Stimulated activated CD4-positive, alpha-beta T cell treated with anti-CD3 and anti-CD28 coated beads, Interleukin-12 subunit alpha, Interleukin-12 subunit beta, amount 100 ng/mL, for 48 hours (primary cell): ENCODE measurements around the gene IDI1.
"Not testable (repeated sequence)": the region's sequence is repeated elsewhere in the genome, so short reads cannot be mapped to it uniquely, and the experiment has no call there.

ENCODE experiments used
- DNase-seq, 3 donors: peaks; one replicate each; pipeline ENCODE4 v3.0.0-alpha.2; 2020; ENCODE audit warnings: low read depth in 2 of 3, low spot score in 1 of 3

IDI1 gene

DNA sequence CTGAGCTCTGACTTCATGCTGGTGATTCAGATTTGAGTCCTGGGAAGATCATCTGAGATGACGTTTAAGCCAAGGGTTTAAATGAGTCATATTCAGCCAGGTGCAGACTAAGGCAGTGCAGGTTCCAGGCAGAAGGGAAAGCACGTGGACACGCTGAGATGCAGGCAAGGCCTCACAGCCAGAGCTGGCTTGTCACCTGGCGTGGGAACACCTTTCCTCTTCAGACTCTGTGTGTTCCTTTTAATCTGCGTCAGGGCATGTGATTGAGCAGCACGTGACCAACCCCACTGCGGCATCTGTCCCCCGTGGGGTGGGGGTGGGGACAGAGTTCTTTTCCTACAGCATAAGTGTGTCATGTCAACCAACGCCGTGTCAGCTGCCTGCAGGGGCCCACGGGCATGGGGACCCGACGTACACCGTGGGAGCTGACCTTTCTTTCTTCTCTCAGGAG is 12.6 kb downstream of the IDI1 start:
- DNase-seq, result no peak

- no peak for DNase-seq
Observed at GRCh38 chr10:1035201-1035600, 13.7 kb downstream of the IDI1 start.

GRCh38 chr10:1034758-1035157 is 14.2 kb downstream of the IDI1 start:
- DNase-seq, result no peak

DNA sequence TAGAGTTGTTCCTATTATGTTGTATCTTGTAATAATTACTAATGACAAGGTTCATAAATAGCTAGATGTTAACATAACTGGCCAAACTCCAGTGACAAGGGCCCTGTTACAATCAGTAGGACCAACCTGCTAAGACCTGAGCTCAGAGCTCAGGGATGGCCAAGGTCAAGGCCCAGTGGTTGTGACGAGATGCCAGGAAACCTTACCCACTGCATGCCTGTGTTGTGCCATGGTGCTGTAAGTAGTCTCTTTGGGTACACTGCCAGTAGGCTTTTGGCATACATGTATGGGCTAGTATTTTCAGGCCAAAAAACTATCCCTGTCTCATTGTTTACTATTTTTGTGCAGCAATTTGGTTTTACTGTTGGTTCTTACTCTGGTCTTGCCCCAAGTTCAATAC is 15.3 kb downstream of the IDI1 start:
- DNase-seq, result no peak

- DNase-seq, result no peak
Observed at GRCh38 chr10:1029838-1030237, 19.1 kb downstream of the IDI1 start.

- no peak for DNase-seq
Observed at GRCh38 chr10:1026578-1026977, 22.3 kb downstream of the IDI1 start.

DNA sequence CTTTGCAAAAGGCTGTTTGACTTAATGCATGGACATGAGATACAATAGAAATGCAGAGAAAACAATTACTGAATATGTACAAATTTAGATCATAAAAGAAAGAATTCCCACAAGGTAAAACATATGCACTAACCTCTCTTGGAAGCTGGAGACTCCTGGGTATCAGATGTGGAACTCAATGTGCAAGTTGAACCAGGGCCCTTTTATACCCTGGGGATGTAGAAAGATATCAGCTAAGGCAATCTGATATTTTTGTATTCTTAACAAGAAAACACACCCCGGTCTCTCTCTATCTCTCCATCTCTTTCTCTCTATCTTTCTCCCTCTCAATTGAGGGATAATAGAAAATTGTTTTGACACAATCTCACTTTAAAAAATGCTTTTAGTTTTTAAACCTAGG is 23.2 kb downstream of the IDI1 start, which contains the start of gene IDI2:
TSS of gene IDI2 (minus strand) at position 177 of the 400 bp plus-strand sequence. CDS start 1,136 bp downstream, outside the sequence.
- no peak for DNase-seq

DNA sequence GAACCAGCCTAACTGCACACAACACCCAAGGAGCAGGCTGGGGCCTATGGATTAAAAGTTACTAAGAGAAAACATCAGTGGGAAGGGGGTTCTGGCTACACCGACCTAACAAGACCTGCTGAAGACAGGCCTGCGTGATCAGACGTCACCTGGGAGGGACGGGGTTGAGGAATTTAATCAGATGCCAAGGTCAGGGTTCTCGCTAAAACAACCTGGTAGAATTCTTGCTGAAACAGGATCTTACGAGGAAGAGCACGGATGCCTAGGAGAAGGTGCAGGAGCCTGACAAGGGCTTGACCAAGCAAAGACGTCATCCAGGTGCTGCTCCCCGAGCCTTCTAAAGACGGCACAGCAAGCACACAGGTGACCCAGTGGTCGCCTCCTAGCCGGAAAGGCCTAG is 24.8 kb downstream of the IDI1 start:
- no peak for DNase-seq

- DNase-seq, result no peak
Observed at GRCh38 chr10:1022413-1022812, 26.5 kb downstream of the IDI1 start.

DNA sequence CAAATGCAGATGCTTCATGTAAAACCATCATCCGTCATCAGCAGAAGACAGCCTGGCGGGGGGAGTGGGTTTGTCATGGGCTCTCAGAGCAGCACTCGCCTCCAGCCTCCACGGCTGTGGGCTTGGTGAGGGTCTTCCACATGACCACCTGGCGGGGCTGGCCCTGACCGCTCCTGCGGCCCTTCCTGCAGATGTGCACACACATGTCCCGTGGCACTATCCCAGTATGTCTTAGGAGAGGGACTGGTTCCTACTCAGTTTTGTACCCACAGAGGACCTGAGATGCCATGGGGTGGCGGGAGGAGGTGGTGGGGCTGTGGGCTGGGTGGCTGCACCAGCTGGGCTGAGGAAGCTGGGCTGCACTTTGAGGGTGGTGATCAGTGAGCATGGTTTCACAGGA is 28.0 kb downstream of the IDI1 start:
- no peak for DNase-seq

DNA sequence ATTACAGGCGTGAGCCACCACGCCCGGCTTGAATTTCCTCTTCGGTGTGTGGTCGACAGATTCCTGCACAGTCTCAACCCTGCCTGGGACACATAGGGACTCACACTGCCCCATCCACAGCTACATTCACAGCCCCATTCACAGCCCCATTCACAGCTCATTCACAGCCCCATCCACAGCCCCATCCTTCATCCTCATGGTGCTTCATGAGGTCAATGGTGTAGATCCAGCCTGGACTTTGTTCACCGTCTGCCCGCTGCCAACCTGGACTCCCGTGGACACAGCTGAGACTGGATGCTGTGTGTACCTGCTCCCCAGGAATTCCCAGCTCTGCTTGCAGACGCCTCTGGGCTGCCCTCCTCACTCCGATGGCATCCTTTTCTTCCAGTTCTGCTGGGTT is 28.5 kb downstream of the IDI1 start:
- DNase-seq, result no peak

DNA sequence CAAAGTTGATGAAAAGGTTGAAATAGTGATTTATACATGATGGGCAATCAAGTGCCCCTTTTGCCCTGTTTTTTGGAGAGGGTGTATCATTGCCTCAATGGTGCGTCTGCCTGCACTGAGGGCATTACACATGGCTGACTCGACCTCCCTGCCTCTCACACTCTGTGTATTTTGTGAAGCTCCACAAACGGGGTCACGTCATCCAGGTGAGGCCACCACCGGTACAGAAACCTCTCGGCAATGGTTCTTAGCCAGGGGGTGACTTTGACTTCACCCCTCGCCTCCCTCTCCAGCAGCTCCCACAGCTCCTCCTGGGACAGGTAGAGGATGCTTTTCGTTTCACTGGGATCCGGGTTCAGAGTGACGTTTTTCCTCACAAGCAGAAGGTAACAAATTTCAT is 29.6 kb downstream of the IDI1 start:
- DNase-seq, result no peak

DNA sequence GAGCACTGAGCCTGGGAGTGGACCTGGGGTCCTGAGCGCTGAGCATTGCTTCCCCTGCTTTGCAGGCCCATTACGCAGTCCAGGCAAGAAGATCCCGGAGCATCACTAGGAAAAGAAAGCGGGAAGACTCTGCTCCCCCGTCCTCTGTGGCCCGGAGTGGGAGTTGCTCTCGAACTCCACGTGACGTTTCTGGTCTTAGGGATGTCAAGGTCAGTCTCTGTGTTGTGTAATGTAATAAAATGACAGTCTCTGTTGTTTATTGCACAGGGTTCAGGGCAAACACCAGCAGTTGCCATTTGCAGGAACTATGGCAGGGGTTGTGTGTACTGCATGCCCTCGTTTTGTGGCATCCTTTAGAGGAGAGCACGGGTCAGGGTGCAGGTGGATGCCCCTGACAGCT is 33.2 kb downstream of the IDI1 start:
- no peak for DNase-seq

GRCh38 chr10:1011696-1012095 is 37.2 kb downstream of the IDI1 start:
- DNase-seq, result no peak

GRCh38 chr10:1010703-1011102 is 38.2 kb downstream of the IDI1 start:
- no peak for DNase-seq

- not testable (repeated sequence) for DNase-seq
Observed at GRCh38 chr10:1009947-1010346, 39.0 kb downstream of the IDI1 start.

- DNase-seq, result no peak
Observed at GRCh38 chr10:1009071-1009494, 39.8 kb downstream of the IDI1 start.

- no peak for DNase-seq
Observed at GRCh38 chr10:1007583-1007982, 41.3 kb downstream of the IDI1 start.

DNA sequence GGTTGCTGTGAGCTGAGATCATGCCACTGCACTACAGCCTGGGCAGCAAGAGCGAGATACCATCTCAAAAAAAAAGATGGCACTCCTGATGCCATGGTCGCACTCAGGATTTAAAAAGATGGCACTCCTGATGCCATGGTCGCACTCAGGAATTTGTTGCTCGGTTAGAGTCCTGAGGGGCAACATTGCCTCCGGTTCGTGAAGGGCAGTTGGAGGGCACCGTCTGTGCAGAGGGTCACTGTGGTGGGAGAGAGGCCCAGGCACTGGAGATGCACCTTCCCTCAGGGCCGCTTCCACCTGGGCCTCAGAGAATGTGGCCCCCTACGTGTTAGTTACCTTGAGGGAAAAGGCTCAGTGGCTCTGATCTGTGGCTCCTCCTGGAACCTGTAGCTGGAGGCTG is 42.3 kb downstream of the IDI1 start:
- DNase-seq, result no peak

DNA sequence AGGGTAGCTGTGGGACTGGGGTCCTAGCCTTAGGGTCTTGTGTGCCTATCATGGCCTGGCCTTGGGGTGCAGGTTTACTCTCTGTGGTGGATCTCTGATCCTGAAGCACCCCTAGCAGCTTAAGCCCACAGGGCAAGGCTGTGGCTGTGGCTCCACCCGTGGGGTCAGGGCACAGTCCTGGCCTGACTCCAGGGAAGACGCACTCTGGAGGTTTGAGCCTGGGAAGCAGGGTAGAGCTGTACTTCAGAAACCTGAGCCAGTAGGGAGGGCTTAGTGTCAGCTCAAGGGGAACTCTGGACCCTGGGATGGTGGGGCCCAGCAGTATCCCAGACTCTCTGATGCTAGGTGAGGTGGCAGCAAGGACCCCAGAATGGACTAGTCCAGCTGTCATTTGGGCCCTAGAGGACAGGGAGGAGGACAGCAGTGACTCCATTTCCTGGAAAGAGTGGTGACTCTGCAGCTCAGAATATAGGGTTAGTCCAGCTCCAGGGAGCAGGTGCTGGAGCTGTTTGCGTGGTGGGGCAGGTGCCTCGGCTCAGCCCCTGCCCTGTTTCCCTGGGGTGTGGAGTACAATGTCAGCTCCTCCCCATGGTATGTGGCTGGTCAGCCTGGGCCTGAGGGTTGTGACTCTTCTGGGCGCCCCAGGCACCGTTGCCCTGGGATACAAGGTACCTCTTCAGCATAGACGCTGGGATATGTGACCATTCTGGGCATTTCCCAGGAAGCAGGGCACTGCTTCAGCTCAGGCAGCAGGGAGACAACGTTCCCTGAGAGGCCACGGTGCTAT is 44.8 kb downstream of the IDI1 start:
- no peak for DNase-seq

DNA sequence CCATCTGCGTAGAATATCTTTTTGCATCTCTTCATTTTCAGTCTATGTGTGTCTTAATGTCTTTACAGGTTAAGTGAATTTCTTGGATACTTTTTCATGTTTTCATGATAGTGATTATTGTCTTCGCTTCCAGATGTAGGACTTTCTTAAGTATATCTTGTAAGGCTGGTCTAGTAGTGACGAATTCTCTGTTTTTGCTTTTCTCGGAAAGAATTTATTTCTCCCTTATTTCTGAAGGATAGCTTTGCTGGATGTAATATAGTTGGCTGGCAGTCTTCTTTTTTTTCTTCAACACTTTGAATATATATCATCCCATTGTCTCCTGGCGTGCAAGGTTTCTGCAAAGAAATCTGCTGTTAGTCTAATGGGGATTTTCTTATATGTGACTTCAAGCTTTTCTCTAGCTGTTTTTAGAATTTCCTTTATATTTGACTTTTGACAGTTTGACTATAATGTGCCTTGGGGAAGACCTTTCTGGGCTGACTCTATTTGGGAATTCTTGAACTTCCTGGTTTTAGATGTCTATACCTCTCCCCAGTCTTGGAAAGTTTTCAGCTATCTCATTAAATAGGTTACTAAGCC is 46.4 kb downstream of the IDI1 start:
- DNase-seq, result no peak

GRCh38 chr10:997266-998022 is 51.5 kb downstream of the IDI1 start:
- DNase-seq, result no peak
